MM.1S (cell line): ENCODE data around the gene TTLL10.

ENCODE experiments used
- EZH2 ChIP-seq: fragments of 300-600 bp; sonication (generic); optimal IDR thresholded peaks from 2 replicates; pipeline ENCODE3; 2017; ENCODE audit warnings: low read depth, mild to moderate bottlenecking, antibody characterized with exemption, low read length, mixed read lengths
- TF ChIP-seq, protein P1 (sequence below): fragments of 300-600 bp; sonication (generic); IDR thresholded peaks from 2 replicates; pipeline ENCODE4 v1.5.1; 2016; ENCODE audit warnings: antibody characterized with exemption, low read length, mixed read lengths

GRCh38 chr1:1182491-1183220, 9.0 kb downstream of the TTLL10 start:
- TF ChIP-seq, protein P1, sequence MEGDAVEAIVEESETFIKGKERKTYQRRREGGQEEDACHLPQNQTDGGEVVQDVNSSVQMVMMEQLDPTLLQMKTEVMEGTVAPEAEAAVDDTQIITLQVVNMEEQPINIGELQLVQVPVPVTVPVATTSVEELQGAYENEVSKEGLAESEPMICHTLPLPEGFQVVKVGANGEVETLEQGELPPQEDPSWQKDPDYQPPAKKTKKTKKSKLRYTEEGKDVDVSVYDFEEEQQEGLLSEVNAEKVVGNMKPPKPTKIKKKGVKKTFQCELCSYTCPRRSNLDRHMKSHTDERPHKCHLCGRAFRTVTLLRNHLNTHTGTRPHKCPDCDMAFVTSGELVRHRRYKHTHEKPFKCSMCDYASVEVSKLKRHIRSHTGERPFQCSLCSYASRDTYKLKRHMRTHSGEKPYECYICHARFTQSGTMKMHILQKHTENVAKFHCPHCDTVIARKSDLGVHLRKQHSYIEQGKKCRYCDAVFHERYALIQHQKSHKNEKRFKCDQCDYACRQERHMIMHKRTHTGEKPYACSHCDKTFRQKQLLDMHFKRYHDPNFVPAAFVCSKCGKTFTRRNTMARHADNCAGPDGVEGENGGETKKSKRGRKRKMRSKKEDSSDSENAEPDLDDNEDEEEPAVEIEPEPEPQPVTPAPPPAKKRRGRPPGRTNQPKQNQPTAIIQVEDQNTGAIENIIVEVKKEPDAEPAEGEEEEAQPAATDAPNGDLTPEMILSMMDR = no peak
- TF ChIP-seq EZH2 = no peak
